HCT116 (cell line): ENCODE measurements around the gene NT5DC3.

Source experiments
- POLR2AphosphoS5 ChIP-seq: IDR thresholded peaks from 2 replicates; pipeline ENCODE4 v1.6.1; 2011; ENCODE audit warnings: mild to moderate bottlenecking, low read depth, low read length, moderate library complexity
- TF ChIP-seq, protein P1 (sequence below), 3 experiments: fragments of 200-600 bp in 1 of 3; sonication (generic) in 1 of 3; IDR thresholded peaks in 2 of 3; conservative IDR thresholded peaks in 1 of 3; 2 replicates each; pipeline ENCODE4 v1.5.1; 2012 to 2017; ENCODE audit warnings: low read depth in 2 of 3, low read length in 2 of 3, antibody characterized with exemption in 1 of 3, borderline replicate concordance in 1 of 3, control low read depth in 1 of 3, mild to moderate bottlenecking in 1 of 3, mixed read lengths in 1 of 3, mixed run types in 1 of 3, moderate library complexity in 1 of 3; ENCODE audit not compliant: insufficient read depth in 1 of 3

DNA sequence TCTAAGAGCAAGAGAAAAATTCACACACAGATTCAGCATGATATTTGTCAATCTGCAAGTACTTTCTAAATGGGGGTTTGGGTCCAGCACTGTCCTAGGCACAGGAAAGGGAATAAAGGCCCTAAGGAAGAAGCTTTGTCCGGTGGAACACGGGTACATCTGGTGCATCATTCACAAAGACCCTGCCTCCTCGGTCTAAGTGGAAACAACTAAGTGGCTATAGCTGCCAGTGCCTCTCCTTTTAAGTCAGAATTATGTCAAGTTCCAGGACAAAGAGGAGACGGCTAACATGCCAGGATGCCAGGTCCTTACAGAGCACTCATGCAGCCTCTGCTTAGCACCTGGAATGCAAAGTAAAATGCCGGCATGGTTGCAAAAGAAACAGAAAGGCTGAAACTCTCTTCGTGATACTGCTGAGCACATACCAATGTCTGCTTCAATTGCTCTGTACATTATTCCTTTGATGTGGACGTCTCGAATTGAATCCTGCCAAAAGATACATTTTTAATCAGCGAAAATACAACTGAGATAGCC lies 47.5 kb downstream of the NT5DC3 start:
- TF ChIP-seq, protein P1, sequence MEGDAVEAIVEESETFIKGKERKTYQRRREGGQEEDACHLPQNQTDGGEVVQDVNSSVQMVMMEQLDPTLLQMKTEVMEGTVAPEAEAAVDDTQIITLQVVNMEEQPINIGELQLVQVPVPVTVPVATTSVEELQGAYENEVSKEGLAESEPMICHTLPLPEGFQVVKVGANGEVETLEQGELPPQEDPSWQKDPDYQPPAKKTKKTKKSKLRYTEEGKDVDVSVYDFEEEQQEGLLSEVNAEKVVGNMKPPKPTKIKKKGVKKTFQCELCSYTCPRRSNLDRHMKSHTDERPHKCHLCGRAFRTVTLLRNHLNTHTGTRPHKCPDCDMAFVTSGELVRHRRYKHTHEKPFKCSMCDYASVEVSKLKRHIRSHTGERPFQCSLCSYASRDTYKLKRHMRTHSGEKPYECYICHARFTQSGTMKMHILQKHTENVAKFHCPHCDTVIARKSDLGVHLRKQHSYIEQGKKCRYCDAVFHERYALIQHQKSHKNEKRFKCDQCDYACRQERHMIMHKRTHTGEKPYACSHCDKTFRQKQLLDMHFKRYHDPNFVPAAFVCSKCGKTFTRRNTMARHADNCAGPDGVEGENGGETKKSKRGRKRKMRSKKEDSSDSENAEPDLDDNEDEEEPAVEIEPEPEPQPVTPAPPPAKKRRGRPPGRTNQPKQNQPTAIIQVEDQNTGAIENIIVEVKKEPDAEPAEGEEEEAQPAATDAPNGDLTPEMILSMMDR (IDR thresholded peaks at IDR 0.05 in 2 of 3, conservative IDR thresholded peaks at IDR 0.05 in 1 of 3; ENCODE audit: borderline replicate concordance in 1 of 3, insufficient read depth in 1 of 3, low read depth in 2 of 3, low read length in 2 of 3) = no peak
- no peak for TF ChIP-seq POLR2AphosphoS5
